ENCODE data around the gene SLC17A2. TPM values are rescaled to one million over a fixed set of nuclear protein-coding genes. Genes with fewer than 3 reads are reported as not detected.
"Not testable (repeated sequence)": the region's sequence is repeated elsewhere in the genome, so short reads cannot be mapped to it uniquely, and the experiment has no call there.

The SLC17A2 gene
- total RNA-seq, 2 donors from 2014 or later, result not detected

DNA sequence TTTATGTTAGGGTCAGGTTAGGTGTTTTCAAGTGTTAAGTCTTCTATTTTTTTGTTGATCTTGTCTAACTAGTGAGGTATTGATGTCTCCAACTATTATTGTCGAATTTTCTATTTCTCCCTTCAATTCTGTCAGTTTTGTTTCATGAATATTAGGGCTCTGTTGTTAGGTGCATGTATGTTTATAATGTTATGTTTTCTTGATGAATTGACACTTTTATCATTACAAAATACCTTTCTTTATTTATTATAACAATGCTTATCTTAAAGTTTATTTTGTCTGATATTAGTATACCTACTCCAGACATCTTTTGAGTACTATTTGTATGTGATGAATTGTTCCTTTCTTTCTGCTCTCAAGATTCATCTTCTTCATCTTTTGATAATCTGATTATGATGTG lies 19.2 kb upstream of the SLC17A2 start:
- H3K4me3 ChIP-seq, result no peak overlapping the region
- H3K27ac ChIP-seq, result no peak overlapping the region
- no peaks in the 10 kb centered on the region for H3K27me3 ChIP-seq
- TF ChIP-seq, protein P1, sequence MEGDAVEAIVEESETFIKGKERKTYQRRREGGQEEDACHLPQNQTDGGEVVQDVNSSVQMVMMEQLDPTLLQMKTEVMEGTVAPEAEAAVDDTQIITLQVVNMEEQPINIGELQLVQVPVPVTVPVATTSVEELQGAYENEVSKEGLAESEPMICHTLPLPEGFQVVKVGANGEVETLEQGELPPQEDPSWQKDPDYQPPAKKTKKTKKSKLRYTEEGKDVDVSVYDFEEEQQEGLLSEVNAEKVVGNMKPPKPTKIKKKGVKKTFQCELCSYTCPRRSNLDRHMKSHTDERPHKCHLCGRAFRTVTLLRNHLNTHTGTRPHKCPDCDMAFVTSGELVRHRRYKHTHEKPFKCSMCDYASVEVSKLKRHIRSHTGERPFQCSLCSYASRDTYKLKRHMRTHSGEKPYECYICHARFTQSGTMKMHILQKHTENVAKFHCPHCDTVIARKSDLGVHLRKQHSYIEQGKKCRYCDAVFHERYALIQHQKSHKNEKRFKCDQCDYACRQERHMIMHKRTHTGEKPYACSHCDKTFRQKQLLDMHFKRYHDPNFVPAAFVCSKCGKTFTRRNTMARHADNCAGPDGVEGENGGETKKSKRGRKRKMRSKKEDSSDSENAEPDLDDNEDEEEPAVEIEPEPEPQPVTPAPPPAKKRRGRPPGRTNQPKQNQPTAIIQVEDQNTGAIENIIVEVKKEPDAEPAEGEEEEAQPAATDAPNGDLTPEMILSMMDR (IDR thresholded peaks at IDR 0.05), result no peak
- H3K4me1 ChIP-seq, result no peaks in the 10 kb centered on the region
- no peak for DNase-seq (ENCODE audit: low spot score)
- H3K36me3 ChIP-seq, result no peaks in the 10 kb centered on the region
- no peaks in the 10 kb centered on the region for H3K9me3 ChIP-seq

DNA sequence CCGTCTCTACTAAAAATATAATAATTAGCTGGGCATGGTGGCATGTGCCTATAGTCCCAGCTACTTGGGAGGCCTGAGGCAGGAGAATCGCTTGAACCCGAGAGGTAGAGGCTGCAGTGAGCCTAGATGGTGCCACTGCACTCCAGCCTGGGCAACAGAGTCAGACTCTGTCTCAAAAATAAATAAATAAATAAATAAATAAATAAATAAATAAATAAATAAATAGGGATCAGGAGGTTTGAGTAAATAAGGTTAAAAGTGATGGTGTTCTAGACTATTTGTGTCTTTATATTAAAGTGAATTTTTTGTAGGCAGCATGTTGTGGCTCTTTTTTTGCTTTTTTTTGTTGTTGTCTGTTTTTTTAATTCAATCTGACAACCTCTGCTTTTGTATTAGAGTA lies 17.0 kb upstream of the SLC17A2 start:
- not testable (repeated sequence) for H3K36me3 ChIP-seq; H3K4me1 ChIP-seq; H3K27me3 ChIP-seq; H3K27ac ChIP-seq; H3K9me3 ChIP-seq; H3K4me3 ChIP-seq; DNase-seq (ENCODE audit: low spot score)

DNA sequence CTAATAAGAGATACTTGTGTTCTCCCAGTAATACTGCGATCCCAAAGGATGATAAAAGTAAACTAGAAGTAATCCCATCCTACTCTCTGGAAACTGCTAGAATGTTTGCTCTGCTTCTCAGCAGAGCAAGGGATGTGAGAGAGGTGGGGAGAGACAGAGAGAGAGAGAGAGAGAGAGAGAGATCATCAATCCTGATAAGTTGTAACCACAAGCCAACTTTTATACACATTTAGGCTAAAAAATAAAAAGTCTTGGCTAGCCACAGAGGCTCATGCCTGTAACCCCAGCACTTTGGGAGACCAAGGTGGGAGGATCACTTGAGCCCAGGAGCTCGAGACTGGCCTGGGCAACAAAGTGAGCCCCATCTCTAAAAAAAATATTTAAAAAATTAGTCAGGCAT lies 16.1 kb upstream of the SLC17A2 start:
- no peak for DNase-seq (ENCODE audit: low spot score)
- TF ChIP-seq, protein P1 (IDR thresholded peaks at IDR 0.05), result no peak
- H3K9me3 ChIP-seq, result no peaks in the 10 kb centered on the region

DNA sequence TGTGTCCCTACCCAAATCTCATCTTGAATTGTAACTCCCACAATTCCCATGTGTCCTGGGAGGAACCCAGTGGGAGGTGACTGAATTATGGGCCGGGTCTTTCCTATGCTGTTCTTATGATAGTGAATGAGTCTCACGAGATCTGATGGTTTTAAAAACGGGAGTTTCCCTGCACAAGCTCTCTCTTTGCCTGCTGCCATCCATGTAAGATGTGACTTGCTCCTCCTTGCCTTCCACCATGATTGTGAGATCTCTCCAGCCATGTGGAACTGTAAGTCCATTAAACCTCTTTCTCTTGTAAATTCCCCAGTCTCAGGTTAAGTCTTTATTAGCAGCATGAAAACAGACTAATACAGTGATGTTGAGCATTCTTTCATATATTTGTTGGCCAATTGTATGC lies 15.2 kb upstream of the SLC17A2 start:
- DNase-seq (ENCODE audit: low spot score); H3K27me3 ChIP-seq; H3K36me3 ChIP-seq; H3K4me3 ChIP-seq; H3K27ac ChIP-seq; H3K4me1 ChIP-seq; H3K9me3 ChIP-seq: not testable (repeated sequence)

More for the DNA sequence above, 16.1 kb upstream of the SLC17A2 start:
- Histone ChIP-seq H3K4me3 (no peak overlapping the region), H3K4me1 (no peaks in the 10 kb centered on the region), H3K27me3 (no peaks in the 10 kb centered on the region), H3K36me3 (no peaks in the 10 kb centered on the region), H3K27ac (no peak overlapping the region)

DNA sequence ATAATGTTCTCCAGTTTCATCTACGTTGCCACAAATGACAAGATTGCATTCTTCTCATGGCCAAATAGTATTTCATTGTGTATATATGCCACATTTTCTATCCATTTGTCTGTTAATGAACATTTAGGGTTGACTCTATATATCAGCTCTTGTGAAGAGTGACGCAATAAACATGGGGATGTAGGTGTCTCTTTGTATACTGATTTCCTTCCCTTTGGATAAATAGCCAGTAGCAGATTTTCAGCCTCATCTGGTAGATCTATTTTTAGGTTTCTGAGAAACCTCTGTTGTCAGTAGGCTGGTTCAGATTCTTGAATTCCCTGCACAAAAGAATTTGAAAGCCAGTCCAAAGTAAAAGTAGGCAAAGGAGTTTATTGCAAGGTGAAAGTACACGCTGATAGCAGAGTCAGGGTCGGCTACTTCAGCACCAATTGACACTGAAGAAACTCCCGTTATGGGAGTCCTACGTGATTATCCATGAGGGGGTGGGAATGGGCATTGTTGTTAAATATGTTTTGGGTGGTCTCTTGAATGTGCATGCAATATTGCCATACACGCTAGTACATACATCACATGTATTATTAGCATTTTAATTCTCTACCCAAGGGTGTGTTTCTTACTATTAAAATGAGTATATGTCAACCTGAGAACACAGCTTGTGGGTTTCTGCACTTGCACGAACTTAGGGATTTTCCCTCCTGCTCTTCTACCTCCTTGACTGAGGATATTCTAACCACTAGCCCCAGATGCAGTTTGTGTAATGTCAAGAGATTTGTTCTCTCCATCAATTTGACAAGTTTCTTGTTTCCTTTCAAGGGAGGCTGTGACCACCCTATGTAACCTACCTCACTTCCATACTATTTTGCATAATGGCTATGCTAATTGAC lies 14.4 kb upstream of the SLC17A2 start:
- TF ChIP-seq, protein P1 (IDR thresholded peaks at IDR 0.05), result no peak
- no peaks in the 10 kb centered on the region for H3K4me1 ChIP-seq
- H3K4me3 ChIP-seq, result no peak overlapping the region
- no peak overlapping the region for H3K27ac ChIP-seq
- DNase-seq (ENCODE audit: low spot score), result no peak
- no peaks in the 10 kb centered on the region for H3K27me3 ChIP-seq
- no peaks in the 10 kb centered on the region for H3K9me3 ChIP-seq
- no peaks in the 10 kb centered on the region for H3K36me3 ChIP-seq

DNA sequence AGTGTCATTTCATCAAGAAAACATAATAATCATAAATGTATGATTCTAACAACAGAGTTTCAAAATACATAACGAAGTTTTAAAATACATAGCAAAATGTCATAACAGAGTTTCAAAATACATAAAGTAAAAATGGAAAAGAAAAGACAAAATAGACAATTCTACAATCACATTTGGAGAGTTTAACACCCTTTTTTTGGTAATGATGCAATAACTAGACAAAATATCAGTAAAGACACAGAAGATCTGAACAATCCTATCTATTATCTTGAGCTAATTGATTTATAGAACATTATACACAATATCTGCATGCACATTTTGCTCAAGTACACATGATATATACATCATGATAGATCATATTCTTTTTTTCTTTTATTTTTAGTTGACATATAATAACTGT lies 13.4 kb upstream of the SLC17A2 start:
- H3K4me1 ChIP-seq, result no peaks in the 10 kb centered on the region
- DNase-seq (ENCODE audit: low spot score), result no peak
- no peak overlapping the region for H3K27ac ChIP-seq
- H3K9me3 ChIP-seq, result no peaks in the 10 kb centered on the region
- no peak overlapping the region for H3K4me3 ChIP-seq
- TF ChIP-seq, protein P1 (IDR thresholded peaks at IDR 0.05), result no peak
- H3K36me3 ChIP-seq, result no peaks in the 10 kb centered on the region
- no peaks in the 10 kb centered on the region for H3K27me3 ChIP-seq

Measured in right atrium auricular region (tissue), 2 donors.